HL-60 (cell line): ENCODE results near the gene LMF1.

Experiments used
- DNase-seq, 2 experiments: peaks; one replicate each; pipeline ENCODE4 v3.0.0-alpha.2; 2010 to 2020; ENCODE audit warnings: low read depth in 1 of 2, low spot score in 1 of 2
- H3K27ac ChIP-seq: fragments of 250-450 bp; sonication (Bioruptor Pico); replicated peaks from 2 replicates; pipeline ENCODE4 v1.5.1; 2020; ENCODE audit warnings: mild to moderate bottlenecking, moderate library complexity
- H3K27me3 ChIP-seq: fragments of 250-450 bp; sonication (Bioruptor Pico); 2 replicates; pipeline ENCODE4 v1.5.1; 2021; ENCODE audit warnings: mild to moderate bottlenecking, moderate library complexity; ENCODE audit not compliant: insufficient read depth, poor library complexity, severe bottlenecking
- H3K4me3 ChIP-seq: replicated peaks from 2 replicates; pipeline ENCODE4 v1.5.1; 2011; ENCODE audit warnings: mild to moderate bottlenecking, control low read depth, low read length; ENCODE audit not compliant: insufficient read depth
- CTCF ChIP-seq: IDR thresholded peaks from one replicate; pipeline ENCODE4 v1.5.1; 2011; ENCODE audit warnings: low read length, control low read depth, inconsistent platforms; ENCODE audit not compliant: insufficient read depth
- GABPA ChIP-seq: IDR thresholded peaks from 2 replicates; pipeline ENCODE4 v1.6.1; 2012; ENCODE audit warnings: low read depth
- POLR2AphosphoS5 ChIP-seq: IDR thresholded peaks from 2 replicates; pipeline ENCODE4 v1.6.1; 2012; ENCODE audit warnings: low read depth
- REST ChIP-seq: IDR thresholded peaks from 2 replicates; pipeline ENCODE4 v1.6.1; 2012; ENCODE audit warnings: low read depth; ENCODE audit not compliant: insufficient replicate concordance
- SPI1 ChIP-seq: IDR thresholded peaks from 2 replicates; pipeline ENCODE4 v1.6.1; 2012; ENCODE audit warnings: low read depth, mild to moderate bottlenecking, borderline replicate concordance

Gene LMF1

GRCh38 chr16:908526-909155, 62.1 kb downstream of the LMF1 start:
- no peak overlapping the region for H3K4me3 ChIP-seq
- no peak for DNase-seq
- no peak overlapping the region for H3K27ac ChIP-seq
- no peaks in the 10 kb centered on the region for H3K27me3 ChIP-seq
- no peak for TF ChIP-seq GABPA
- TF ChIP-seq POLR2AphosphoS5, result no peak
- no peak for TF ChIP-seq SPI1
- TF ChIP-seq CTCF, result no peak
- TF ChIP-seq REST, result no peak

GRCh38 chr16:907842-908241, 62.9 kb downstream of the LMF1 start:
- no peaks in the 10 kb centered on the region for H3K27me3 ChIP-seq
- no peak overlapping the region for H3K4me3 ChIP-seq
- TF ChIP-seq GABPA (no peak), SPI1 (no peak), CTCF (no peak), REST (no peak), POLR2AphosphoS5 (no peak)
- H3K27ac ChIP-seq, result no peak overlapping the region
- DNase-seq, result no peak

- TF ChIP-seq POLR2AphosphoS5 (no peak), SPI1 (no peak), REST (no peak), CTCF (no peak), GABPA (no peak)
- Histone ChIP-seq H3K4me3 (no peak overlapping the region), H3K27ac (no peak overlapping the region), H3K27me3 (no peaks in the 10 kb centered on the region)
- no peak for DNase-seq
Measured at GRCh38 chr16:907361-907760, 63.4 kb downstream of the LMF1 start.
